DOHH2 (cell line): ENCODE measurements around the gene IPO5.

ENCODE experiments used
- CTCF ChIP-seq: fragments of 200-600 bp; sonication (generic); IDR thresholded peaks from one replicate; pipeline ENCODE4 v1.5.1; 2014; ENCODE audit warnings: antibody characterized with exemption, mild to moderate bottlenecking, low read depth, low read length; ENCODE audit not compliant: poor library complexity, severe bottlenecking
- EZH2phosphoT487 ChIP-seq: fragments of 200-600 bp; sonication (generic); IDR thresholded peaks from 2 replicates; pipeline ENCODE4 v1.6.1; 2017; ENCODE audit warnings: borderline replicate concordance, mild to moderate bottlenecking, antibody characterized with exemption, low read length, moderate library complexity, mixed read lengths

GRCh38 chr13:97934590-97934989 lies 18.9 kb upstream of the IPO5 start:
- no peak for TF ChIP-seq CTCF
- TF ChIP-seq EZH2phosphoT487, result no peak
